Lower leg skin (tissue), 4 donors: ENCODE measurements around the gene RYK. TPM values are rescaled to one million over a fixed set of nuclear protein-coding genes. Genes with fewer than 3 reads are reported as not detected.

Experiments used
- DNase-seq, 2 donors: peaks; one replicate each; pipeline ENCODE4 v3.0.0-alpha.2; 2019; ENCODE audit warnings: low spot score in 2 of 2
- H3K4me3 ChIP-seq: fragments of 200-600 bp; sonication (generic); 2 replicates; pipeline ENCODE4 v1.5.1; 2017; ENCODE audit warnings: mild to moderate bottlenecking, low read depth; ENCODE audit not compliant: poor library complexity, severe bottlenecking
- POLR2A ChIP-seq, 2 donors: fragments of 450-650 bp; IDR thresholded peaks; one replicate each; pipeline ENCODE4 v1.6.1; 2016 to 2017; ENCODE audit warnings: antibody characterized with exemption in 2 of 2, mild to moderate bottlenecking in 1 of 2, moderate library complexity in 1 of 2
- WGBS, 2 donors: methylation state at CpG; one replicate each; pipeline ENCODE4 v1.1.5; 2018; 5-methylcytosine and 5-hydroxymethylcytosine counted together
- intact Hi-C: fragments of 100-400 bp; cut with DNase I; formaldehyde crosslinking; loops from one replicate; pipeline ENCODE4 v1.15.0; 2023; ENCODE audit warnings: low total_unique reads
- total RNA-seq, 4 donors: library from RNA; depleted of rRNA; stranded (reverse); fragments of >200 nt; gene quantifications; one replicate each; pipeline ENCODE4 v1.1.0, GENCODE V29; 2016
- TF ChIP-seq, protein P1 (sequence below), 3 donors: fragments of 450-650 bp; IDR thresholded peaks; one replicate each; pipeline ENCODE4 v1.5.1; 2016; ENCODE audit warnings: antibody characterized with exemption in 3 of 3, mild to moderate bottlenecking in 3 of 3, moderate library complexity in 2 of 3

Gene RYK
- total RNA-seq, 4 donors from 2014 or later: 44.8 to 66.7 (median 56.6) TPM

DNA sequence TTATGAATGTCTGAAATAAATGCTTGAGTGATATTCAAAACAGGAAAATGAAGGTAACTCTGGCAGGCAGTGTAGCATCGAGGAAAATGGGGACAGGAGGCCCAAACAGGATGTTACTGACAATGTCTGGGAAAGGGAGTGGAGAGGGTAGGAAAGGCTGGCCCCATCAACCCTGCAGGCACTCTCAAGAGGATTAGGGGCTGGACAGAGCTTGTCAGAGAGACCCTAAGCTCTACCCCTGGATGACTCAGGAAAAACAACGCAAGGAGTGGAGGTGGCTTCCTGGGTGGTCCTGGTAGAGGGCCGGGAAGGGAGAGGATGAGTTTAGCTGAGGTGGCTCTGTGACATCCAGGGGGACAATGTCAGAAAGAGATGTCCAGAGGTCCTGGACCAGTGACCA, 106.0 kb downstream of the RYK start:
- TF ChIP-seq POLR2A (IDR thresholded peaks at IDR 0.05): no peak
- TF ChIP-seq, protein P1, sequence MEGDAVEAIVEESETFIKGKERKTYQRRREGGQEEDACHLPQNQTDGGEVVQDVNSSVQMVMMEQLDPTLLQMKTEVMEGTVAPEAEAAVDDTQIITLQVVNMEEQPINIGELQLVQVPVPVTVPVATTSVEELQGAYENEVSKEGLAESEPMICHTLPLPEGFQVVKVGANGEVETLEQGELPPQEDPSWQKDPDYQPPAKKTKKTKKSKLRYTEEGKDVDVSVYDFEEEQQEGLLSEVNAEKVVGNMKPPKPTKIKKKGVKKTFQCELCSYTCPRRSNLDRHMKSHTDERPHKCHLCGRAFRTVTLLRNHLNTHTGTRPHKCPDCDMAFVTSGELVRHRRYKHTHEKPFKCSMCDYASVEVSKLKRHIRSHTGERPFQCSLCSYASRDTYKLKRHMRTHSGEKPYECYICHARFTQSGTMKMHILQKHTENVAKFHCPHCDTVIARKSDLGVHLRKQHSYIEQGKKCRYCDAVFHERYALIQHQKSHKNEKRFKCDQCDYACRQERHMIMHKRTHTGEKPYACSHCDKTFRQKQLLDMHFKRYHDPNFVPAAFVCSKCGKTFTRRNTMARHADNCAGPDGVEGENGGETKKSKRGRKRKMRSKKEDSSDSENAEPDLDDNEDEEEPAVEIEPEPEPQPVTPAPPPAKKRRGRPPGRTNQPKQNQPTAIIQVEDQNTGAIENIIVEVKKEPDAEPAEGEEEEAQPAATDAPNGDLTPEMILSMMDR (IDR thresholded peaks at IDR 0.05): no peak
- H3K4me3 ChIP-seq: no peak overlapping the region
- 69% methylated on average over 3 of the region's 3 CpGs for WGBS, 2 donors
- intact Hi-C loops: no loop called here
- no peak for DNase-seq

DNA sequence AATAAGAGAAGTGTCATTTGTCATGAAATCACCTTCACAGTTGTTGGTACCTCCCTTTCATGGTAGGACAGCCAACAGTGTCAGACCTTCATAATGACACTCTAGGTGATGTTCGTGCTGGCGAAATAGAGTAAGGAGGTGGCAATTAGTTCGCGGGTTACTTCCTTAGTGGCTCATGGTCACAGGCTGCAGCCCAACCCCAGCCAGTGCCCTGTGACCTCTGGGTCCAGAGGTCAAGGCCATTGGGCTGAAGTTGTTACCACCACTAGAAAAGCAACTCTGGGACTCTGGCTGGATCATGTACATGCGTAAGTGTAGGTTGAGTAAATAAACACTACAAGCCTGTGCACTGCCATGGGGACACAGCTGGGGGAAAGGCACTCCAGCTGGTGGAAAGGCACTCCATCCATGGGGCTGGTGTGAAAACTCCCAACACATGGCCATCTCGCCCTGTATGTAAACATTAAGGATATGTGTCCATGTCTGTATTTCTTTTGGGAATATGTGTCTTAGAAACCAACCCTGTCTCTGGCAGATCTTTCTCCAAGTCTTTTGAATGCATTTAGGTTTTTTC, 106.7 kb downstream of the RYK start:
- WGBS, 2 donors: 74 to 80% methylated on average over 6 of the region's 6 CpGs
- TF ChIP-seq, protein P1 (IDR thresholded peaks at IDR 0.05): no peak
- no peak for TF ChIP-seq POLR2A (IDR thresholded peaks at IDR 0.05)
- intact Hi-C loops: no loop called here
- DNase-seq: no peak
- no peak overlapping the region for H3K4me3 ChIP-seq

- intact Hi-C loops: no loop called here
- no peak for DNase-seq
- H3K4me3 ChIP-seq: no peak overlapping the region
- TF ChIP-seq, protein P1 (IDR thresholded peaks at IDR 0.05): no peak
- no peak for TF ChIP-seq POLR2A (IDR thresholded peaks at IDR 0.05)
- 79 to 90% methylated on average over 3 of the region's 3 CpGs for whole genome bisulfite sequencing, 2 donors
These were observed 114.1 kb downstream of the RYK start for GRCh38 chr3:134136604-134137003.

DNA sequence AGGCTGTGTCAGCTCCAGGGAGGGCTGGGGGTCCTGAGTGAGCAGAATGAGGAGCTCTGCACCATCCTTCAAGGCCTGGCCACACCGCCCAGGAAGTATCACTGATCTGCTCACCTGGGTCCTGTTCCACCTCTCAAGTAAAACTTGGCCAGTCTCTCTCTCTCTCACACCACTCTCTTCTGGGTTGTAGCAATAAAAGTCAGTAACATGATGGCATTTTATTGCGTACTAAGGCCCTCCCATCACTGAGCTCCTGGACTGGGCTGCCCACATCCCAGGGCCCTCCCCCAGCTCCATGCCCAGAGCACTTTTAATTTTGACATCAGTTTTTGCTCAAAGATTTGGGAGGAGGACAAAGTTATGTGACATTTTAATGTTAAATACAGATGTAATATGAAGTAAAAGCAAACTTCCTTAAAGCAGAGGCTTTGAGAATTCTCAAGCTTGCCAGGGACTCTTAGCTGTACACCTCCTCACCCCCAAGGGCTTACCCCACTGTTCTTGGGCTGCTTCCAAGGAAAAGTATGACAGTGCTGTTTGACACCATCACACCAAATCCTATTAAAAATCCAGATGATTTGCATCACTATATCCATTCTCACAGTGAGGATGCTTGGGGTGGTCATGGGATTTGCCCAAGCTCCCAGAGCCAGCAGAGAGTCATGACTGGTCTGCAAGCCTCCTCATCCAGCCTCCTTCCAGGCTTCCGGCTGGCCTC, 115.8 kb downstream of the RYK start:
- DNase-seq: no peak
- no peak for TF ChIP-seq POLR2A (IDR thresholded peaks at IDR 0.05)
- TF ChIP-seq, protein P1 (IDR thresholded peaks at IDR 0.05): no peak

DNA sequence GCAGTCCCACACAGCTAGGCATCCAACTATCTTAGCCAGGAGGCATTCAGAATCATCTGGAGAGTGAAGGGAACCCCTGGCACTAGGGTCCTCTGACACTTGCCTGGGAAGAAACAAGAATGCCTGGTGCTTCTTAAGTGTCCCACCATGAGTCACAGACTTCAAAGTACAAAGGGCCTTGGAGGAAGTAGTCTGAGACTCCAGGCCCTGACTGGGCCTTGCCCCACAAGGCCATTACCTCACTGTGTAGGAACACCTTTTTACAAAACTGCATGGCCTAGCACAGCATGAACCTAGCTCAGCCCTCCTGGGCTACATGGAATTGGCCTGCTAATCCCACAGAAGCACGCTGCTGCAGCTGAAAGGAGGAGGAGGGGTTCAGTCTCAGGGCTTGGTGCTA, 116.4 kb downstream of the RYK start:
- intact Hi-C loops: no loop called here
- TF ChIP-seq, protein P1 (IDR thresholded peaks at IDR 0.05): no peak
- no peak for TF ChIP-seq POLR2A (IDR thresholded peaks at IDR 0.05)
- DNase-seq: no peak
- 100% methylated on average over 1 of the region's 1 CpG for WGBS, 2 donors
- no peak overlapping the region for H3K4me3 ChIP-seq

More for the DNA sequence above, 115.8 kb downstream of the RYK start:
- H3K4me3 ChIP-seq: no peak overlapping the region
- intact Hi-C loops: no loop called here
- WGBS, 2 donors: 88 to 89% methylated on average over 3 of the region's 3 CpGs
